Gastrocnemius medialis (tissue), 4 donors: ENCODE measurements around the gene DTYMK.

Experiments used
- CTCF ChIP-seq, 5 experiments: fragments of 450-650 bp in 3 of 5; fragments of 200-600 bp in 2 of 5; sonication (generic) in 2 of 5; IDR thresholded peaks in 4 of 5; conservative IDR thresholded peaks in 1 of 5; 1 replicate in 4 of 5; 2 replicates in 1 of 5; pipeline ENCODE4 v1.5.1; 2016 to 2019; ENCODE audit warnings: antibody characterized with exemption in 5 of 5, mild to moderate bottlenecking in 3 of 5, moderate library complexity in 3 of 5
- POLR2A ChIP-seq, 2 donors: fragments of 450-650 bp; IDR thresholded peaks; one replicate each; pipeline ENCODE4 v1.6.1; 2017; ENCODE audit warnings: antibody characterized with exemption in 2 of 2, mild to moderate bottlenecking in 2 of 2, moderate library complexity in 2 of 2

- TF ChIP-seq CTCF (IDR thresholded peaks at IDR 0.05 in 4 of 5, conservative IDR thresholded peaks at IDR 0.05 in 1 of 5) (no peak), POLR2A (IDR thresholded peaks at IDR 0.05) (no peak)
These were observed 2.7 kb upstream of the DTYMK start for GRCh38 chr2:241689306-241689705.
